MM.1S (cell line): ENCODE data around the gene FCHO2.

Source experiments
- EZH2 ChIP-seq: fragments of 300-600 bp; sonication (generic); optimal IDR thresholded peaks from 2 replicates; pipeline ENCODE3; 2017; ENCODE audit warnings: low read depth, mild to moderate bottlenecking, antibody characterized with exemption, low read length, mixed read lengths
- EZH2phosphoT487 ChIP-seq: fragments of 300-600 bp; sonication (generic); IDR thresholded peaks from 2 replicates; pipeline ENCODE4 v1.6.1; 2018; ENCODE audit warnings: antibody characterized with exemption, low read length
- TF ChIP-seq, protein P1 (sequence below): fragments of 300-600 bp; sonication (generic); IDR thresholded peaks from 2 replicates; pipeline ENCODE4 v1.5.1; 2016; ENCODE audit warnings: antibody characterized with exemption, low read length, mixed read lengths

DNA sequence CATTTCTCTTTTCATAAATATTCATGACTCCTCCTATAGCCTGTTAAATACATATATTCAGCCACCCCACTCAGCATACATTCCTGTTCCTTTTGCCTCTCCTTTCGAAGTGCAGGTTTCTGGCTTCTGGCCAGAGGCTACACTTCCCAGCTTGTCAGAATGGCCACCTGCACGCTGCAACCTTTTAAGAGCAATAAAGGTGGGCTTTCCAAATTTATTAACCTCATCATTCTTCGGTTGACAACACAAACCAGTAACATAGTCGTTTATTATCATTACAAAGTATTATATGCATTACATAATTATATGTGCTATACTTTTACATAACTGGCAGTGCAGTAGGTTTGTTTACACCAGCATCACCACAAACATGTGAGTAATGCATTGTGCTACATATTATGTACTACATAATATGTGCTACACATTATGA is 148.0 kb downstream of the FCHO2 start:
- TF ChIP-seq, protein P1, sequence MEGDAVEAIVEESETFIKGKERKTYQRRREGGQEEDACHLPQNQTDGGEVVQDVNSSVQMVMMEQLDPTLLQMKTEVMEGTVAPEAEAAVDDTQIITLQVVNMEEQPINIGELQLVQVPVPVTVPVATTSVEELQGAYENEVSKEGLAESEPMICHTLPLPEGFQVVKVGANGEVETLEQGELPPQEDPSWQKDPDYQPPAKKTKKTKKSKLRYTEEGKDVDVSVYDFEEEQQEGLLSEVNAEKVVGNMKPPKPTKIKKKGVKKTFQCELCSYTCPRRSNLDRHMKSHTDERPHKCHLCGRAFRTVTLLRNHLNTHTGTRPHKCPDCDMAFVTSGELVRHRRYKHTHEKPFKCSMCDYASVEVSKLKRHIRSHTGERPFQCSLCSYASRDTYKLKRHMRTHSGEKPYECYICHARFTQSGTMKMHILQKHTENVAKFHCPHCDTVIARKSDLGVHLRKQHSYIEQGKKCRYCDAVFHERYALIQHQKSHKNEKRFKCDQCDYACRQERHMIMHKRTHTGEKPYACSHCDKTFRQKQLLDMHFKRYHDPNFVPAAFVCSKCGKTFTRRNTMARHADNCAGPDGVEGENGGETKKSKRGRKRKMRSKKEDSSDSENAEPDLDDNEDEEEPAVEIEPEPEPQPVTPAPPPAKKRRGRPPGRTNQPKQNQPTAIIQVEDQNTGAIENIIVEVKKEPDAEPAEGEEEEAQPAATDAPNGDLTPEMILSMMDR = no peak
- TF ChIP-seq EZH2 = no peak
- no peak for TF ChIP-seq EZH2phosphoT487
